K562 (cell line): ENCODE measurements around the gene UBASH3B.

Experiments used
- CBX8 ChIP-seq: fragments of 200-600 bp; sonication (generic); IDR thresholded peaks from 2 replicates; pipeline ENCODE4 v1.6.1; 2012; ENCODE audit warnings: borderline replicate concordance, mixed run types, low read depth, mild to moderate bottlenecking, moderate library complexity, mixed read lengths, low read length, control low read depth, inconsistent platforms; ENCODE audit not compliant: poor library complexity, severe bottlenecking; ENCODE audit errors: extremely low read depth
- CREBBP ChIP-seq: IDR thresholded peaks from one replicate; pipeline ENCODE4 v1.6.1; 2012; ENCODE audit warnings: low read depth, mild to moderate bottlenecking, control low read depth, inconsistent platforms, low read length
- NR1H2 ChIP-seq: sonication (generic); formaldehyde crosslinking; IDR thresholded peaks from 2 replicates; pipeline ENCODE4 v1.4.0; 2020; ENCODE audit warnings: mild to moderate bottlenecking, missing genetic modification reagents
- TEAD1 ChIP-seq, 2 experiments: fragments of 450-650 bp in 1 of 2; sonication (generic) in 1 of 2; formaldehyde crosslinking; IDR thresholded peaks; 2 replicates each; pipeline versions ENCODE4 v1.4.0 to v1.8.0; 2020 to 2022; ENCODE audit warnings: mild to moderate bottlenecking in 2 of 2, missing genetic modification reagents in 1 of 2
- ZNF212 ChIP-seq: fragments of 450-650 bp; formaldehyde crosslinking; IDR thresholded peaks from 2 replicates; pipeline ENCODE4 v1.4.0; 2020; ENCODE audit warnings: mild to moderate bottlenecking
- TF ChIP-seq, protein P1 (sequence below): fragments of 150-350 bp; IDR thresholded peaks from 2 replicates; pipeline ENCODE4 v1.6.1; 2014; ENCODE audit warnings: low read depth, mild to moderate bottlenecking, low read length, borderline replicate concordance
- TF ChIP-seq, protein P2 (sequence below), 3 experiments: IDR thresholded peaks in 2 of 3; conservative IDR thresholded peaks in 1 of 3; 2 replicates each; pipeline ENCODE4 v1.5.1; 2011 to 2012; ENCODE audit warnings: low read length in 3 of 3, mild to moderate bottlenecking in 3 of 3, control low read depth in 2 of 3, improper control_type of control experiment in 1 of 3, inconsistent platforms in 1 of 3, low read depth in 1 of 3, mixed read lengths in 1 of 3, moderate library complexity in 1 of 3; ENCODE audit not compliant: insufficient read depth in 2 of 3

DNA sequence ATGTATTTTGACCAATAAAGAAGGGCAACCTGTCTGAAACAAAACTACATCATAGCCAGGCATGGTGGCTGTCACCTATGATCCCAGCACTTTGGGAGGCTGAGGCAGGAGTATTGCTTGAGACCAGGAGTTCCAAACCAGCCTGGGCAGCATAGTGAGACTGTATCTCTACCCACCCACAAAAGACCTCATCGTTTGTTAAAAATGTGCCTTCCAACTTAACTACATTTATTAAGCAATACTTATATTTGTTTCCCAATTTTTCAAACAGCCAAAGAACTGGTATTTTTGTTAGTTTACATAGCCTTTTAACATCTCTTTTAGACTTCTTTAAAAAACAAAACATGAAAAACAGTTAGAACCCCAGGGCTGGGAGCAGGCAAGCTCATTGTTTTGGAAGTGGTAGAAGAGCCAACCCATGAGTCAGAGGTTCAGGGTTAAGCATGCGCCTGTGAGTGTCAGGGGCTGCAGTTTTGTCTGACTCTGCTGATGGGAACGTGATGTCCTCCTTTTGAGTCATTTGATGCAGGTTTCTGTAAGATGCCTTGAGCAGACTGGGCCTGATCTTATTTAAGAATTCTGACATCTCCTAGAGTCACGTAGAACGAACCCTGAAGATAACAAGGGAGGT is 128.9 kb downstream of the UBASH3B start:
- TF ChIP-seq CBX8 (no peak), ZNF212 (CRISPR knock-in tag) (no peak), TEAD1 (CRISPR knock-in tag; IDR thresholded peaks at IDR 0.05) (no peak), CREBBP (no peak), NR1H2 (CRISPR knock-in tag) (no peak)
- TF ChIP-seq, protein P1, sequence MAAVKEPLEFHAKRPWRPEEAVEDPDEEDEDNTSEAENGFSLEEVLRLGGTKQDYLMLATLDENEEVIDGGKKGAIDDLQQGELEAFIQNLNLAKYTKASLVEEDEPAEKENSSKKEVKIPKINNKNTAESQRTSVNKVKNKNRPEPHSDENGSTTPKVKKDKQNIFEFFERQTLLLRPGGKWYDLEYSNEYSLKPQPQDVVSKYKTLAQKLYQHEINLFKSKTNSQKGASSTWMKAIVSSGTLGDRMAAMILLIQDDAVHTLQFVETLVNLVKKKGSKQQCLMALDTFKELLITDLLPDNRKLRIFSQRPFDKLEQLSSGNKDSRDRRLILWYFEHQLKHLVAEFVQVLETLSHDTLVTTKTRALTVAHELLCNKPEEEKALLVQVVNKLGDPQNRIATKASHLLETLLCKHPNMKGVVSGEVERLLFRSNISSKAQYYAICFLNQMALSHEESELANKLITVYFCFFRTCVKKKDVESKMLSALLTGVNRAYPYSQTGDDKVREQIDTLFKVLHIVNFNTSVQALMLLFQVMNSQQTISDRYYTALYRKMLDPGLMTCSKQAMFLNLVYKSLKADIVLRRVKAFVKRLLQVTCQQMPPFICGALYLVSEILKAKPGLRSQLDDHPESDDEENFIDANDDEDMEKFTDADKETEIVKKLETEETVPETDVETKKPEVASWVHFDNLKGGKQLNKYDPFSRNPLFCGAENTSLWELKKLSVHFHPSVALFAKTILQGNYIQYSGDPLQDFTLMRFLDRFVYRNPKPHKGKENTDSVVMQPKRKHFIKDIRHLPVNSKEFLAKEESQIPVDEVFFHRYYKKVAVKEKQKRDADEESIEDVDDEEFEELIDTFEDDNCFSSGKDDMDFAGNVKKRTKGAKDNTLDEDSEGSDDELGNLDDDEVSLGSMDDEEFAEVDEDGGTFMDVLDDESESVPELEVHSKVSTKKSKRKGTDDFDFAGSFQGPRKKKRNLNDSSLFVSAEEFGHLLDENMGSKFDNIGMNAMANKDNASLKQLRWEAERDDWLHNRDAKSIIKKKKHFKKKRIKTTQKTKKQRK = no peak
- TF ChIP-seq, protein P2, sequence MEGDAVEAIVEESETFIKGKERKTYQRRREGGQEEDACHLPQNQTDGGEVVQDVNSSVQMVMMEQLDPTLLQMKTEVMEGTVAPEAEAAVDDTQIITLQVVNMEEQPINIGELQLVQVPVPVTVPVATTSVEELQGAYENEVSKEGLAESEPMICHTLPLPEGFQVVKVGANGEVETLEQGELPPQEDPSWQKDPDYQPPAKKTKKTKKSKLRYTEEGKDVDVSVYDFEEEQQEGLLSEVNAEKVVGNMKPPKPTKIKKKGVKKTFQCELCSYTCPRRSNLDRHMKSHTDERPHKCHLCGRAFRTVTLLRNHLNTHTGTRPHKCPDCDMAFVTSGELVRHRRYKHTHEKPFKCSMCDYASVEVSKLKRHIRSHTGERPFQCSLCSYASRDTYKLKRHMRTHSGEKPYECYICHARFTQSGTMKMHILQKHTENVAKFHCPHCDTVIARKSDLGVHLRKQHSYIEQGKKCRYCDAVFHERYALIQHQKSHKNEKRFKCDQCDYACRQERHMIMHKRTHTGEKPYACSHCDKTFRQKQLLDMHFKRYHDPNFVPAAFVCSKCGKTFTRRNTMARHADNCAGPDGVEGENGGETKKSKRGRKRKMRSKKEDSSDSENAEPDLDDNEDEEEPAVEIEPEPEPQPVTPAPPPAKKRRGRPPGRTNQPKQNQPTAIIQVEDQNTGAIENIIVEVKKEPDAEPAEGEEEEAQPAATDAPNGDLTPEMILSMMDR (IDR thresholded peaks at IDR 0.05 in 2 of 3, conservative IDR thresholded peaks at IDR 0.05 in 1 of 3; ENCODE audit: insufficient read depth in 2 of 3, low read depth in 1 of 3, low read length in 3 of 3) = no peak
